Stomach (tissue), 9 donors: ENCODE results near the gene SLC2A14. TPM values are rescaled to one million over a fixed set of nuclear protein-coding genes. Genes with fewer than 3 reads are reported as not detected.
"Not testable (repeated sequence)": the region's sequence is repeated elsewhere in the genome, so short reads cannot be mapped to it uniquely, and the experiment has no call there.

Experiments used
- DNase-seq, 2 donors: peaks; one replicate each; pipeline versions ENCODE4 v3.0.0 to v3.0.0-alpha.2; 2013 to 2019
- H3K27ac ChIP-seq, 5 donors: fragments of 200-600 bp in 4 of 5; sonication (generic) in 4 of 5; one replicate each; pipeline ENCODE4 v1.5.1; 2013 to 2019; ENCODE audit warnings: mild to moderate bottlenecking in 1 of 5, moderate library complexity in 1 of 5
- H3K27me3 ChIP-seq, 3 donors: fragments of 200-600 bp; sonication (generic); one replicate each; pipeline ENCODE4 v1.5.1; 2017 to 2019; ENCODE audit warnings: mixed run types in 1 of 3
- H3K36me3 ChIP-seq, 4 donors: fragments of 200-600 bp; sonication (generic); 1 replicate in 3 of 4; 2 replicates in 1 of 4; pipeline ENCODE4 v1.5.1; 2016 to 2019
- H3K4me1 ChIP-seq, 4 donors: fragments of 200-600 bp; sonication (generic); one replicate each; pipeline ENCODE4 v1.5.1; 2016 to 2019
- H3K4me3 ChIP-seq, 4 donors: fragments of 200-600 bp; sonication (generic) in 3 of 4; one replicate each; pipeline ENCODE4 v1.5.1; 2016 to 2019; ENCODE audit warnings: mild to moderate bottlenecking in 1 of 4
- H3K9me3 ChIP-seq, 4 donors: fragments of 200-600 bp; sonication (generic); one replicate each; pipeline ENCODE4 v1.5.1; 2016 to 2019
- EP300 ChIP-seq: sonication (generic); formaldehyde crosslinking; IDR thresholded peaks from one replicate; pipeline ENCODE4 v1.6.1; 2017; ENCODE audit warnings: antibody characterized with exemption
- POLR2A ChIP-seq, 4 donors: fragments of 450-650 bp; IDR thresholded peaks; one replicate each; pipeline ENCODE4 v1.6.1; 2016; ENCODE audit warnings: antibody characterized with exemption in 4 of 4, control low read depth in 2 of 4, mild to moderate bottlenecking in 1 of 4, moderate library complexity in 1 of 4
- POLR2AphosphoS5 ChIP-seq, 3 donors: sonication (generic); formaldehyde crosslinking; IDR thresholded peaks; one replicate each; pipeline ENCODE4 v1.6.1; 2016; ENCODE audit warnings: antibody characterized with exemption in 3 of 3
- WGBS, 5 donors: extraction: QIAGEN DNeasy Blood & Tissue Kit in 3 of 5; methylation state at CpG; one replicate each; pipeline versions ENCODE4 v1.1.5 to v1.1.7; 2013 to 2018; 5-methylcytosine and 5-hydroxymethylcytosine counted together
- intact Hi-C: fragments of 100-400 bp; cut with DNase I; formaldehyde crosslinking; loops from one replicate; pipeline ENCODE4 v1.15.1; 2023; ENCODE audit warnings: low total_unique reads
- polyA plus RNA-seq, 3 donors: library from polyadenylated mRNA; stranded (reverse); fragments of 200-250 nt; gene quantifications; one replicate each; pipeline ENCODE4 v1.2.3, GENCODE V29; 2013
- total RNA-seq, 5 donors: library from RNA; depleted of rRNA; stranded (reverse); fragments of >200 nt; gene quantifications; one replicate each; pipeline versions ENCODE4 v1.1.0 to v1.2.3, GENCODE V29; 2014 to 2016
- TF ChIP-seq, protein P1 (sequence below), 7 experiments: fragments of 450-650 bp in 4 of 7; fragments of 200-600 bp in 3 of 7; sonication (generic) in 3 of 7; IDR thresholded peaks; one replicate each; pipeline ENCODE4 v1.5.1; 2016 to 2019; ENCODE audit warnings: antibody characterized with exemption in 7 of 7, control low read depth in 2 of 7, mild to moderate bottlenecking in 1 of 7
- donor health status: healthy with polysubstance abuse.
- donor health status: Bipolar disorder and iron deficiency.
- donor health status: healthy.

Gene SLC2A14
- total and polyA plus RNA-seq, 8 donors: 0.05 to 0.61 TPM; not detected in 6

DNA sequence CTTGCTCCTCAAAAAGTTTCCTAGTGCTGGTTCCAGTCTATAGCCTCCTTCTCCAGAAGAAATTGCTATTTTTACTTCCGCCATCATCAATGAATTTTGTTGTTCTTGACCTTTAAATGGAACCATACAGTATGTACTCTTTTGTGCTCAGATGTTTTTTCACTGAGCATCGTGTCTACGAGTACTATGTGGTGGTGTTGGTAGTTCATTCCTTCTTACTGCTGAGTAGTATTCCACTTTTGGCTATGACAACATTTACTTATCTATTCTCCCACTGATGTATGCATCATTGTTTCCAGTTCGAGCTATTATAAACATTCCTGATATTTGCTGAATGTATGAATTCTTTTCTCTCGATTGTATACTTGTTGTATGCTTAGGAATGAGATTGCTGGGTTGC, 28.6 kb downstream of the SLC2A14 start:
- no peak overlapping the region for H3K4me3 ChIP-seq
- H3K27me3 ChIP-seq: peaks cover 0 to 7% (median 0%) of the 10 kb centered on the region in 3 donors
- H3K4me1 ChIP-seq: no peaks in the 10 kb centered on the region
- DNase-seq: no peak
- H3K27ac ChIP-seq: no peak overlapping the region
- WGBS, 5 donors: 55 to 75% (median 68%) methylated on average over 5 of the region's 5 CpGs
- H3K9me3 ChIP-seq: no peaks in the 10 kb centered on the region
- intact Hi-C loops: no loop called here
- TF ChIP-seq EP300 (no peak), POLR2AphosphoS5 (IDR thresholded peaks at IDR 0.05) (no peak), POLR2A (IDR thresholded peaks at IDR 0.05) (no peak)
- TF ChIP-seq, protein P1, sequence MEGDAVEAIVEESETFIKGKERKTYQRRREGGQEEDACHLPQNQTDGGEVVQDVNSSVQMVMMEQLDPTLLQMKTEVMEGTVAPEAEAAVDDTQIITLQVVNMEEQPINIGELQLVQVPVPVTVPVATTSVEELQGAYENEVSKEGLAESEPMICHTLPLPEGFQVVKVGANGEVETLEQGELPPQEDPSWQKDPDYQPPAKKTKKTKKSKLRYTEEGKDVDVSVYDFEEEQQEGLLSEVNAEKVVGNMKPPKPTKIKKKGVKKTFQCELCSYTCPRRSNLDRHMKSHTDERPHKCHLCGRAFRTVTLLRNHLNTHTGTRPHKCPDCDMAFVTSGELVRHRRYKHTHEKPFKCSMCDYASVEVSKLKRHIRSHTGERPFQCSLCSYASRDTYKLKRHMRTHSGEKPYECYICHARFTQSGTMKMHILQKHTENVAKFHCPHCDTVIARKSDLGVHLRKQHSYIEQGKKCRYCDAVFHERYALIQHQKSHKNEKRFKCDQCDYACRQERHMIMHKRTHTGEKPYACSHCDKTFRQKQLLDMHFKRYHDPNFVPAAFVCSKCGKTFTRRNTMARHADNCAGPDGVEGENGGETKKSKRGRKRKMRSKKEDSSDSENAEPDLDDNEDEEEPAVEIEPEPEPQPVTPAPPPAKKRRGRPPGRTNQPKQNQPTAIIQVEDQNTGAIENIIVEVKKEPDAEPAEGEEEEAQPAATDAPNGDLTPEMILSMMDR (IDR thresholded peaks at IDR 0.05): no peak
- no peaks in the 10 kb centered on the region for H3K36me3 ChIP-seq

DNA sequence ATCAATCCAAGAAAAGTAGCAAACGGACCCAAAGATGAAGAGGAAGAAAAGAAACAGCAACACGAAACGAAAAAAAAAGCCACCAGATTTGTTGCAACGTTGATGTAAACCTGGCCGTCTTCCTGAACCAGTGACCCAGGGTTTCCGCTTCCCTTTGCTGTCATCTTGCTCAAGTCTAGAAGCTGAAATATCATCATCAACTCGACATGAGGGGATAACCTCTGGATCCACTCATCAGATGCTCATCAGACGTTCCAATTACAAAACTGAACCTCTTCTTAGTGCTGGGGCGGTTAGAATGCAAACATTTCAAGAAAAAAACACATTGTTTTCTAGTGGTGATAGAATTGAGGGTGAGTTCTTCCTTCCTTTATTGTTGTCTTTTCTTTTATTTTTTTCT, 29.1 kb downstream of the SLC2A14 start:
- H3K4me1 ChIP-seq, intact Hi-C loops, DNase-seq, H3K4me3 ChIP-seq, H3K9me3 ChIP-seq, H3K36me3 ChIP-seq, H3K27ac ChIP-seq, H3K27me3 ChIP-seq: not testable (repeated sequence)
- 35 to 50% (median 42%) methylated on average over 3 to 4 of the region's 9 CpGs for WGBS, 5 donors

DNA sequence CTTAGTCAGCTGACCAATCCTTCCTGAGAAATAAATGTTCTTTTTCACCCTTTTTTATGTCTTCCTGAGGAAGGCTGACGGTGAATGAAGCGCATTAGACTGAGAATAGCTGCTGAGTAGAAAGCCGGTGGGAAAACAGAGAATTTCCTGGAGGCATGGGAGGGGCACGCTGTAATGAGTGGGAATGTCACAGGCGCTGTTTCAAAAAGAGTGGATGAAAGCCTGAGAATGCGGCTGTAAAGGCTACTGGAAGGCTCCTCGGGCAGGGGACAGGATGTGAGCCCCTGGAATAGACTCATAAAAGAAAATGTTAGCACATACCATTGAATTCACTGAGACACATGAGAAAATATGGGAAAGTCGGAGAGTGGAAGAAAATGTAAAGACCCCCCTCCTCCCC, 29.6 kb downstream of the SLC2A14 start:
- intact Hi-C loops, H3K9me3 ChIP-seq, H3K36me3 ChIP-seq, H3K27me3 ChIP-seq, H3K4me3 ChIP-seq, H3K4me1 ChIP-seq: not testable (repeated sequence)
- DNase-seq: peak in 1 of 2 donors; percentile 13
- peak overlapping the region in 1 of 5 donors; percentile 48 for H3K27ac ChIP-seq
- WGBS, 5 donors: 48 to 74% (median 68%) methylated on average over 3 to 6 of the region's 8 CpGs

DNA sequence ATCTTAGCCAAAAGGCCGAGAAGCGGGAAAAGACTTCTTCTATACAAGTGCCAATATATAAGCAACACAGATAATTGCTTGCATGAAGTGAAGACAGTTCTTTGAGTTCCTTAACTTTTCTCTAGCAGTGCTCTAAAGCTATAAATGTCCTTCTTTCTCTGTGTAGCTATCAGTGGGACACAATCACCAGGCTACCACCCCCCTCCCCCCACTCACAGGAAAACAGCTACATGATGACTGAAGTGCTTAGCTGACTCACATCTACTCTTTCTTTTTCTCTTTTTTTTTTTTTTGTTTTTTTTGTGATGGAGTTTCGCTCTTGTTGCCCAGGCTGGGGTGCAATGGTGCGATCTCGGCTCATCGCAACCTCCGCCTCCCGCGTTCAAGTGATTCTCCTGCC, 30.3 kb downstream of the SLC2A14 start:
- intact Hi-C loops, DNase-seq, H3K4me3 ChIP-seq, H3K9me3 ChIP-seq, H3K27me3 ChIP-seq, H3K27ac ChIP-seq, H3K4me1 ChIP-seq, H3K36me3 ChIP-seq: not testable (repeated sequence)
- 95 to 100% (median 97%) methylated on average over 9 of the region's 9 CpGs for WGBS, 5 donors

DNA sequence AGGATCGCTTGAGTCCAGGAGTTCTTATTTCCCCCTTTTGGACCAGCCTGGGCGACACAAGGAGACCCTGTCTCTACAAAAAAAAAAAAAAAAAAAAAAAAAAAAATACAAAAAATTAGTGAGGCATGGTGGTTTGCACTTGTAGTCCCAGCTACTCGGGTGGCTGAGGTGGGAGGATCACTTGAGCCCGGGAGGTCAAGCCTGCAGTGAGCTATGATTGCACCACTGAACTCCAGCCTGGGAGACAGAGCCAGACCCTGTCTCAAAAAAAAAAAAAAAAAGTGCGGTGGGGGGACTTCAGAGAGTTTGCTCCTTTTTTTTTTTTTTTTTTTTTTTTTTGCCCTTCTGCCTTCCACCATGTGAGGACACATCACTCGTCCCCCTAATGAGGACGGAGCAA, 32.9 kb downstream of the SLC2A14 start:
- H3K4me3 ChIP-seq, H3K9me3 ChIP-seq, H3K27me3 ChIP-seq, DNase-seq, H3K27ac ChIP-seq, H3K4me1 ChIP-seq, intact Hi-C loops, H3K36me3 ChIP-seq: not testable (repeated sequence)
- 78 to 91% (median 83%) methylated on average over 6 to 7 of the region's 7 CpGs for WGBS, 5 donors

DNA sequence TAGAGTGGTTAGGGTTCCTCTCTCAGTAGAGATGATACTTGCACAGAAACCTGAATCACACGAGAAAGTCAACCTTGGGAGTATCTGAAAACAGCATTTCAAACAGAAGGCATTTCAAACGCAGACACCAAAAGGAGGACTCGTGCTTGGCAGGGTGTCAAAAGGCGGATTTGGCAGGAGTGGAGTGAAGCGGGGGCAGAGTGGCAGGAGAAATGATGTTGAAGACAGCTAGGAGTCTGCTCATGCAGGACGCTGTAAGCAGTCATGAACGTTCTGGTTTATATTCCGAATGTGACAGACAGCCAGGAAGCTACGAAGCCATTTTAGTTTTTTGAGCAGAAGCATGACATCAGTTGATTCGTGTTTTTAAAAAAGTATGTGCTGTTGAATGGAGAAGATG, 33.5 kb downstream of the SLC2A14 start:
- WGBS, 5 donors: 30 to 72% (median 52%) methylated on average over 2 to 8 of the region's 10 CpGs
- H3K4me3 ChIP-seq, H3K4me1 ChIP-seq, intact Hi-C loops, H3K9me3 ChIP-seq, H3K27ac ChIP-seq, H3K27me3 ChIP-seq, H3K36me3 ChIP-seq: not testable (repeated sequence)
- peak in 1 of 2 donors; percentile 68 for DNase-seq

DNA sequence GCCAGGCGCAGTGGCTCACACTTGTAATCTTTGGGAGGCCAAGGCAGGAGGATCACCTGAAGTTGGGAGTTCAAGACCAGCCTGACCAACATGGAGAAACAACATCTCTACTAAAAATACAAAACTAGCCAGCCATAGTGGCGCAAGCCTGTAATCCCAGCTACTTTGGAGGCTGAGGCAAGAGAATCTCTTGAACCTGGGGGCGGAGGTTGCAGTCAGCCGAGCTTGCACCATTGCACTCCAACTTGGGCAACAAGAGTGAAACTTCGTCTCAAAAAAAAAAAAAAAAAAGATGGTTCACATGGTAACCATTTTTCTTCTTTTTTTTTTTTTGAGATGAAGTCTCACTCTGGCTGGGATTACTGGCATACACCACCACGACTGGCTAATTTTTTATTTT, 35.3 kb downstream of the SLC2A14 start:
- Histone ChIP-seq H3K4me3 (no peak overlapping the region), H3K4me1 (no peaks in the 10 kb centered on the region), H3K27ac (no peak overlapping the region), H3K27me3 (peaks cover 0 to 7% (median 0%) of the 10 kb centered on the region in 3 donors), H3K9me3 (no peaks in the 10 kb centered on the region), H3K36me3 (no peaks in the 10 kb centered on the region)
- intact Hi-C loops: no loop called here
- TF ChIP-seq, protein P1 (IDR thresholded peaks at IDR 0.05): no peak
- TF ChIP-seq POLR2A (IDR thresholded peaks at IDR 0.05) (no peak), POLR2AphosphoS5 (IDR thresholded peaks at IDR 0.05) (no peak), EP300 (no peak)
- WGBS, 5 donors: 81 to 91% (median 84%) methylated on average over 5 to 6 of the region's 6 CpGs
- DNase-seq: no peak
